GM21515 (cell line): ENCODE results near the gene CXCL16.
"Not testable (repeated sequence)": the region's sequence is repeated elsewhere in the genome, so short reads cannot be mapped to it uniquely, and the experiment has no call there.

Experiments used
- ATAC-seq: cut with Tn5 transposase; IDR thresholded peaks from one replicate; pipeline ENCODE4 v1.9.1; 2021; ENCODE audit not compliant: unreplicated experiment

CXCL16 gene

DNA sequence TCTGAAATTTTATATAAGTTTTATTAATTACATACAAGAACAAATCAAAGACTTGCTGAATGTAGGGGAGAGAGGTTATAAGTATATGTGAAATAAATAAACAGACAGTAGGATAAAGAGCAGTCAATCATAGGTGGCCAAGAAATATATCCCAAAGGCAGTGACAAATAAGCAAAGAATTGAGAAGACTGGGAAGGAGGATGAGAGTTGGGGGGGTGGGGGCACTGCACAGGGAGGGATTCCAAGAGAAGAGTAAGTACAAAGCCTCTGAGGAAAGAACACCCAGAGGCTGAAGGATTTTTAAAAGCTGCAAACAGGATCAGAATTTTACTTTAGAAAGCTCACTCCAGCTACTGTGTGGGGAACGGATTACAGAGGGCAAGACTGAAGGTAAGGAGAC lies 38.6 kb downstream of the CXCL16 start:
- no peak for ATAC-seq

- not testable (repeated sequence) for ATAC-seq
Measured at GRCh38 chr17:4699401-4700056, 40.2 kb downstream of the CXCL16 start.

DNA sequence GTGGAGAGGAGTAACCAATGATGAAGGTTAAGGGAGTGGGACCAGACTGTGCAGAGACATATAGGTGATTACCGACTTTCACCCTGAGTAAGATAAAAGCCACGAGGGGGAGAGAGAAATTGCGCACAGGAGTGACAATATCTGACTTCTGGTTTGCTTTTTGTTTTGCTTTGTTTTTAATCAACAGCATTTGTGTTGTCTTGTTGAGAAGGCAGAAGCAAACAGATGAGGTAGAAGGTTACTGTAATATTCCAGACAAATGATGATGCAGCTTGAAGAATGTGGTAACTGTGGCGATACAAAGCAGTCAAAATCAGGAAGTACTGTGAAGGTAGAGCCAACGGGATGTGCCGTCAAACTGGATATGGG lies 43.3 kb downstream of the CXCL16 start:
- no peak for ATAC-seq

GRCh38 chr17:4693416-4693815 lies 46.3 kb downstream of the CXCL16 start:
- ATAC-seq: no peak

DNA sequence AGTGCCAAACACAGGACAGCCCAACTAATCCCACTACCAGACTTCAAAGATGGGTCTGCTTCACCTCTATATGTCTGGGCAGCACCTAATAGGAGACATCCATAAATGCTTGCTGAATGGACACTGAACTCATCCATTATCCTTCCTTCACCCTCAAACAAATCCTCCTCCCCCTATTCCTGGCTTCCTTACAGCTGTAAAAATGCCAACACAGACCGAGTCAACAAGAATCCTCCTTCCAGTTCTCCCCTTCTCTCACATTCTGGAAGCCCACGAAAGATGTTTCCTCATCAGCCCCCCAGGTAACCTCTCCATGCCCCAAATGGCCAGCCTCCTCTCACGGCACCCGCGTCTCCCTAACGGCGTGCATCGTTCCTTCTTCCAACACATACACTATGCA lies 48.0 kb downstream of the CXCL16 start:
- ATAC-seq: no peak

- ATAC-seq: no peak
Measured at GRCh38 chr17:4690745-4691144, 49.0 kb downstream of the CXCL16 start.

- ATAC-seq: not testable (repeated sequence)
Measured at GRCh38 chr17:4689872-4690271, 49.9 kb downstream of the CXCL16 start.

DNA sequence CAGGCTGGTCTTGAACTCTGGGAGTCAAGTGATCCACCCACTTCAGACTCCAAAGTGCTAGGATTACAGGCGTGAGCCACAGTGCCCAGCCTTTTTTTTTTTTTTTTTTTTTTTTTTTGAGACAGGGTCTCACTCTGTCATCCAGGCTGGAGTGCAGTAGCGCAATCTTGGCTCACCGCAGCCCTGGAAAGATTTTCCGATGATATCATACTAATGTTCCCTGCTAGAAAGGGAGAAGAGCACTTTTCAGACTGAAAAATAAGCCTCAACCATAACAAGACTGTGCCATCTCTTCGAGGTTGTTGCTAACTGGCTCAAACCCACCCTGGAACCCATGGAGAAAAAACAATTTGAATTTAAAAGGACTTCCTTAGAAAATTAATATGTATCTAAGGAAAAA lies 56.0 kb downstream of the CXCL16 start:
- not testable (repeated sequence) for ATAC-seq
